GM12878 (cell line): ENCODE results near the gene GRIA2. TPM values are rescaled to one million over a fixed set of nuclear protein-coding genes. Genes with fewer than 3 reads are reported as not detected.

Experiments
- ATAC-seq: fragments of 200-7000 bp; cut with Tn5 transposase; 3 replicates; pipeline ENCODE4 v1.9.1; 2020; ENCODE audit warnings: mild to moderate bottlenecking, moderate library complexity
- BruUV-seq: library from RNA; stranded (reverse); fragments of 400-500 nt; replicated peaks from 2 replicates; lab custom pipeline; 2021; lab: Mats Ljungman, UMichigan
- CTCF ChIA-PET: fragments of 300-600 bp; sonication (Branson Sonifier 250); formaldehyde crosslinking; extraction: SDS; loops from one replicate; lab custom pipeline; 2021; ENCODE audit warnings: inconsistent platforms; lab: Yijun Ruan, JAX
- POLR2A ChIA-PET: fragments of 350-600 bp; formaldehyde crosslinking; extraction: SDS; loops from one replicate; lab custom pipeline; 2021; ENCODE audit warnings: inconsistent platforms; lab: Charles Lee
- RAD21 ChIA-PET: fragments of 300-600 bp; sonication (Branson Sonifier 250); formaldehyde crosslinking; loops from one replicate; lab custom pipeline; 2023; ENCODE audit warnings: antibody characterized with exemption; ENCODE audit not compliant: unreplicated experiment; lab: Charles Lee
- SMC1A ChIA-PET: fragments of 300-600 bp; sonication (Branson Sonifier 250); formaldehyde crosslinking; loops from one replicate; lab custom pipeline; 2023; ENCODE audit not compliant: unreplicated experiment, uncharacterized antibody; lab: Charles Lee
- DNase-seq: peaks from one replicate; pipeline ENCODE4 v3.0.0-alpha.2; 2011; ENCODE audit warnings: low read depth, low spot score
- FAIRE-seq: peaks from 3 replicates; lab custom pipeline; 2011; peaks lifted over from hg19 to GRCh38; lab: Jason Lieb, UNC
- H2AFZ ChIP-seq: 2 replicates; pipeline ENCODE4 v1.6.0; 2011; ENCODE audit warnings: low read depth, low read length, control low read depth; ENCODE audit not compliant: control insufficient read depth
- H3K27ac ChIP-seq: 2 replicates; pipeline ENCODE4 v1.5.1; 2011; ENCODE audit warnings: control low read depth; ENCODE audit not compliant: control insufficient read depth, insufficient read depth
- H3K27me3 ChIP-seq, 2 experiments: replicated peaks in 1 of 2; 2 replicates each; pipeline versions ENCODE4 v1.6.0 to v1.6.1; 2011; ENCODE audit warnings: low read length in 1 of 2; ENCODE audit not compliant: control insufficient read depth in 2 of 2, insufficient read depth in 2 of 2
- H3K36me3 ChIP-seq, 2 experiments: 2 replicates each; pipeline ENCODE4 v1.5.1; 2011; ENCODE audit warnings: low read length in 1 of 2; ENCODE audit not compliant: control insufficient read depth in 2 of 2, insufficient read depth in 2 of 2
- H3K4me1 ChIP-seq: 2 replicates; pipeline ENCODE4 v1.6.1; 2011; ENCODE audit warnings: mild to moderate bottlenecking, low read length, moderate library complexity, mixed read lengths; ENCODE audit not compliant: control insufficient read depth, insufficient read depth
- H3K4me2 ChIP-seq: 2 replicates; pipeline ENCODE4 v1.6.0; 2011; ENCODE audit warnings: control low read depth; ENCODE audit not compliant: control insufficient read depth, insufficient read depth
- H3K4me3 ChIP-seq: fragments of 200-600 bp; sonication (generic); 2 replicates; pipeline ENCODE4 v1.5.1; 2016
- H3K79me2 ChIP-seq: 2 replicates; pipeline ENCODE4 v1.6.0; 2011; ENCODE audit warnings: low read length; ENCODE audit not compliant: control insufficient read depth, insufficient read depth
- H3K9ac ChIP-seq: 2 replicates; pipeline ENCODE4 v1.8.0; 2011; ENCODE audit warnings: low read length, control low read depth, mixed read lengths; ENCODE audit not compliant: control insufficient read depth, insufficient read depth
- H3K9me3 ChIP-seq: replicated peaks from 3 replicates; pipeline ENCODE4 v1.5.1; 2011; ENCODE audit warnings: mild to moderate bottlenecking, low read length; ENCODE audit not compliant: control insufficient read depth, insufficient read depth
- H4K20me1 ChIP-seq: 2 replicates; pipeline ENCODE4 v1.6.0; 2011; ENCODE audit not compliant: control insufficient read depth, insufficient read depth
- EED ChIP-seq: sonication (generic); IDR thresholded peaks from 2 replicates; pipeline ENCODE4 v1.6.1; 2016; ENCODE audit warnings: antibody characterized with exemption, low read depth
- ELK1 ChIP-seq: IDR thresholded peaks from 2 replicates; pipeline ENCODE4 v1.6.1; 2012; ENCODE audit warnings: low read depth, low read length, improper control_type of control experiment
- HCFC1 ChIP-seq: fragments of 150-350 bp; IDR thresholded peaks from 2 replicates; pipeline ENCODE4 v1.6.1; 2014; ENCODE audit warnings: low read length
- IRF4 ChIP-seq: IDR thresholded peaks from 2 replicates; pipeline ENCODE4 v1.6.1; 2011; ENCODE audit warnings: low read depth, low read length
- NFXL1 ChIP-seq: fragments of 450-650 bp; IDR thresholded peaks from 2 replicates; pipeline ENCODE4 v1.6.1; 2017; ENCODE audit warnings: antibody characterized with exemption, mild to moderate bottlenecking, borderline replicate concordance
- NFYA ChIP-seq: IDR thresholded peaks from 2 replicates; pipeline ENCODE4 v1.6.1; 2011; ENCODE audit warnings: low read depth, mild to moderate bottlenecking, low read length, improper control_type of control experiment, borderline replicate concordance
- PAX5 ChIP-seq: IDR thresholded peaks from 2 replicates; pipeline ENCODE4 v1.6.1; 2011; ENCODE audit warnings: low read depth, low read length, borderline replicate concordance
- RAD51 ChIP-seq: fragments of 450-650 bp; IDR thresholded peaks from 2 replicates; pipeline ENCODE4 v1.6.1; 2016; ENCODE audit warnings: moderate library complexity, mild to moderate bottlenecking, inconsistent platforms
- SP1 ChIP-seq: IDR thresholded peaks from one replicate; pipeline ENCODE4 v1.6.1; 2011; ENCODE audit warnings: low read depth, low read length
- SRF ChIP-seq, 2 experiments: IDR thresholded peaks; 2 replicates each; pipeline ENCODE4 v1.6.1; 2011; ENCODE audit warnings: low read depth in 2 of 2, low read length in 2 of 2, mild to moderate bottlenecking in 1 of 2, moderate library complexity in 1 of 2
- STAT3 ChIP-seq: IDR thresholded peaks from 2 replicates; pipeline ENCODE4 v1.6.1; 2011; ENCODE audit warnings: low read depth, low read length, improper control_type of control experiment
- TAF1 ChIP-seq: IDR thresholded peaks from 2 replicates; pipeline ENCODE4 v1.6.1; 2011; ENCODE audit warnings: mild to moderate bottlenecking, low read depth, low read length, borderline replicate concordance
- YBX1 ChIP-seq: fragments of 450-650 bp; IDR thresholded peaks from 2 replicates; pipeline ENCODE4 v1.6.1; 2016; ENCODE audit warnings: antibody characterized with exemption
- ZBTB11 ChIP-seq: fragments of 450-650 bp; formaldehyde crosslinking; IDR thresholded peaks from 2 replicates; pipeline ENCODE4 v1.5.0; 2022; ENCODE audit warnings: mild to moderate bottlenecking, missing genetic modification characterization
- ZNF207 ChIP-seq: fragments of 450-650 bp; IDR thresholded peaks from 2 replicates; pipeline ENCODE4 v1.6.1; 2014; ENCODE audit warnings: antibody characterized with exemption, mild to moderate bottlenecking, borderline replicate concordance
- ZNF384 ChIP-seq: IDR thresholded peaks from 2 replicates; pipeline ENCODE4 v1.6.1; 2012; ENCODE audit warnings: low read depth, mild to moderate bottlenecking, low read length, improper control_type of control experiment, borderline replicate concordance
- WGBS: methylation state at CpG from one replicate; pipeline ENCODE4 v1.1.6; 2016; ENCODE audit warnings: low lambda C conversion rate; ENCODE audit not compliant: insufficient replicate concordance, insufficient coverage; ENCODE audit errors: missing lambda C conversion rate; 5-methylcytosine and 5-hydroxymethylcytosine counted together
- in situ Hi-C: fragments of 300-500 bp; cut with MboI; formaldehyde crosslinking; loops from 9 replicates; pipeline ENCODE4 v1.14.3; 2018; ENCODE audit warnings: mixed read lengths
- intact Hi-C: fragments of 100-400 bp; cut with micrococcal nuclease; formaldehyde crosslinking; loops from one replicate; pipeline ENCODE4 v1.14.2; 2022; ENCODE audit not compliant: unreplicated experiment
- polyA plus RNA-seq, 11 experiments: library from polyadenylated mRNA; depleted of rRNA in 4 of 11; unstranded in 6 of 11; stranded (reverse) in 5 of 11; fragments of >200 nt; fragmentation: Nextera tagmentation in 4 of 11; fragmentation: Illumina TruSeq in 1 of 11; extraction: Ambion mirVana in 4 of 11; extraction: Trizol in 1 of 11; gene quantifications; 1 replicate in 1 of 11; 2 replicates in 10 of 11; pipeline versions ENCODE4 v1.2.1 to v1.2.3, GENCODE V29; 2011 to 2016; ENCODE audit warnings: inconsistent platforms in 2 of 11, missing spikeins in 2 of 11, low read depth in 1 of 11
- total RNA-seq, 4 experiments: library from RNA; depleted of rRNA in 3 of 4; stranded (reverse); fragments of >200 nt in 3 of 4; fragmentation: Illumina TruSeq in 1 of 4; extraction: Trizol in 1 of 4; gene quantifications; 2 replicates each; pipeline versions ENCODE4 v1.2.1 to v1.2.3, GENCODE V29; 2013 to 2021
- TF ChIP-seq, protein P1 (sequence below): IDR thresholded peaks from 2 replicates; pipeline ENCODE4 v1.6.1; 2012; ENCODE audit warnings: low read depth, low read length, improper control_type of control experiment
- TF ChIP-seq, protein P2 (sequence below), 3 experiments: IDR thresholded peaks in 2 of 3; conservative IDR thresholded peaks in 1 of 3; 2 replicates each; pipeline ENCODE4 v1.5.1; 2011; ENCODE audit warnings: low read depth in 3 of 3, low read length in 3 of 3, mild to moderate bottlenecking in 3 of 3, control low read depth in 2 of 3, moderate library complexity in 2 of 3, inconsistent platforms in 1 of 3, mixed read lengths in 1 of 3; ENCODE audit not compliant: control insufficient read depth in 2 of 3, insufficient read depth in 1 of 3; ENCODE audit errors: extremely low read depth in 1 of 3

Gene GRIA2
- total and polyA plus RNA-seq, 10 of the 15 experiments (the other 5 are each of a cell fraction or from before 2014, with no cell fraction given) = under 0.01 TPM; not detected in 9

DNA sequence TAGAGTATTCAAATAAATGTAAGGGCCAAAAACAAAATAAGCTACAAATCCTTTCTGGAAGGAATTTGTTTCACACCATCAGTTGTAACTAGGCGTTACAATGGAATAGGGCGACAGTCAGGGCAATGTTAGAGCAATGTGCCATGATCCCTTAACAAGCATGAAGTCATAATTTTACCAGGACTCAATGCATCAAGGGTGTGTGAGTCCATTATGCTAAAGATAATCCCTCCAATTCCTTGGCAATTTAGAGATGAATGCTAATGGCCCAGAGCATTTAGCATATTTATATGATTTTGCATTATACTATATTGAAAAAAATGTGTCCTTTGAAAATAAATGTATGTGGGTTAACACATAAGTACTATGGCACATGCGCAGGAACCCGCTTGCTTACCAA, 73.1 kb downstream of the GRIA2 start:
- Histone ChIP-seq H4K20me1 (no peaks in the 10 kb centered on the region), H3K4me3 (no peak overlapping the region), H3K9me3 (no peaks in the 10 kb centered on the region), H3K36me3 (no peaks in the 10 kb centered on the region), H3K4me2 (no peak overlapping the region), H3K4me1 (no peaks in the 10 kb centered on the region), H3K79me2 (no peaks in the 10 kb centered on the region), H3K27me3 (no peaks in the 10 kb centered on the region), H3K27ac (no peak overlapping the region), H2AFZ (no peak overlapping the region), H3K9ac (no peak overlapping the region)
- no TSS peak for BruUV-seq
- in situ Hi-C loops (no loop called here), intact Hi-C loops (no loop called here)
- no peak for FAIRE-seq
- no peak for DNase-seq
- ChIA-PET CTCF (interaction anchor here (0.6 kb wide), 1 partner anchor 294 kb away, joined by 3 read pairs; no protein-coding TSS in a partner anchor), POLR2A (no interaction called here), RAD21 (no interaction called here), SMC1A (no interaction called here)
- ATAC-seq = no peak
- 49% methylated on average over 4 of the region's 4 CpGs for WGBS
- TF ChIP-seq, protein P1, sequence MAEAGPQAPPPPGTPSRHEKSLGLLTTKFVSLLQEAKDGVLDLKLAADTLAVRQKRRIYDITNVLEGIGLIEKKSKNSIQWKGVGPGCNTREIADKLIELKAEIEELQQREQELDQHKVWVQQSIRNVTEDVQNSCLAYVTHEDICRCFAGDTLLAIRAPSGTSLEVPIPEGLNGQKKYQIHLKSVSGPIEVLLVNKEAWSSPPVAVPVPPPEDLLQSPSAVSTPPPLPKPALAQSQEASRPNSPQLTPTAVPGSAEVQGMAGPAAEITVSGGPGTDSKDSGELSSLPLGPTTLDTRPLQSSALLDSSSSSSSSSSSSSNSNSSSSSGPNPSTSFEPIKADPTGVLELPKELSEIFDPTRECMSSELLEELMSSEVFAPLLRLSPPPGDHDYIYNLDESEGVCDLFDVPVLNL = no peak
- TF ChIP-seq SRF (IDR thresholded peaks at IDR 0.05; ENCODE audit: low read depth in 2 of 2, low read length in 2 of 2) (no peak), PAX5 (no peak), ZBTB11 (CRISPR knock-in tag) (no peak), NFYA (no peak), STAT3 (no peak), ZNF207 (no peak), SP1 (no peak), ZNF384 (no peak), RAD51 (no peak), EED (no peak), IRF4 (no peak), HCFC1 (no peak), ELK1 (no peak), TAF1 (no peak), NFXL1 (no peak), YBX1 (no peak)
- TF ChIP-seq, protein P2, sequence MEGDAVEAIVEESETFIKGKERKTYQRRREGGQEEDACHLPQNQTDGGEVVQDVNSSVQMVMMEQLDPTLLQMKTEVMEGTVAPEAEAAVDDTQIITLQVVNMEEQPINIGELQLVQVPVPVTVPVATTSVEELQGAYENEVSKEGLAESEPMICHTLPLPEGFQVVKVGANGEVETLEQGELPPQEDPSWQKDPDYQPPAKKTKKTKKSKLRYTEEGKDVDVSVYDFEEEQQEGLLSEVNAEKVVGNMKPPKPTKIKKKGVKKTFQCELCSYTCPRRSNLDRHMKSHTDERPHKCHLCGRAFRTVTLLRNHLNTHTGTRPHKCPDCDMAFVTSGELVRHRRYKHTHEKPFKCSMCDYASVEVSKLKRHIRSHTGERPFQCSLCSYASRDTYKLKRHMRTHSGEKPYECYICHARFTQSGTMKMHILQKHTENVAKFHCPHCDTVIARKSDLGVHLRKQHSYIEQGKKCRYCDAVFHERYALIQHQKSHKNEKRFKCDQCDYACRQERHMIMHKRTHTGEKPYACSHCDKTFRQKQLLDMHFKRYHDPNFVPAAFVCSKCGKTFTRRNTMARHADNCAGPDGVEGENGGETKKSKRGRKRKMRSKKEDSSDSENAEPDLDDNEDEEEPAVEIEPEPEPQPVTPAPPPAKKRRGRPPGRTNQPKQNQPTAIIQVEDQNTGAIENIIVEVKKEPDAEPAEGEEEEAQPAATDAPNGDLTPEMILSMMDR (IDR thresholded peaks at IDR 0.05 in 2 of 3, conservative IDR thresholded peaks at IDR 0.05 in 1 of 3; ENCODE audit: control insufficient read depth in 2 of 3, extremely low read depth in 1 of 3, insufficient read depth in 1 of 3, low read depth in 3 of 3, low read length in 3 of 3) = no peak
